HuH-7.5 (cell line): ENCODE data around the gene ZFAND6.

Experiments used
- DNase-seq: peaks from one replicate; pipeline ENCODE4 v3.0.0; 2011; ENCODE audit warnings: low spot score

The ZFAND6 gene

DNA sequence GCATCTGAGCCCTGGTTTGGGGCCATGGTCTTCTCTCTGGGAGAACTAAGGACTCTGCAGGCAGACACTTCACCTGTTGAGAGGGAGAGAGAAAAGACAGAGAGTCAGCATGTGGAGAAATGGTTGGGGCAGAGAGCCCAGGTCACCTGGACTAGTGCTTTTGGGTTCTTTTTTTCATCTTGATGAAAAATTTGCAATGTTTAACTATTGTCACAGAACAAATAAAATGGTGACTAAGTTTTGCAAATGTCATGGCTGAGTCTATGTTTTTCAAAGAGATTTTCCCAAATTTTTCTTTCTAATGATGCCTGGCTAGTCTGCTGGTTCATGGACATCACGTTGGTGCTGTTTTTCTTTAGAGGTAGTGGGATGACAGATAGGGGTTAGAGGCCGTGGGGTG is 111.1 kb downstream of the ZFAND6 start:
- no peak for DNase-seq

- DNase-seq, result peak; percentile 67
Observed at GRCh38 chr15:80171787-80172186, 112.3 kb downstream of the ZFAND6 start.

DNA sequence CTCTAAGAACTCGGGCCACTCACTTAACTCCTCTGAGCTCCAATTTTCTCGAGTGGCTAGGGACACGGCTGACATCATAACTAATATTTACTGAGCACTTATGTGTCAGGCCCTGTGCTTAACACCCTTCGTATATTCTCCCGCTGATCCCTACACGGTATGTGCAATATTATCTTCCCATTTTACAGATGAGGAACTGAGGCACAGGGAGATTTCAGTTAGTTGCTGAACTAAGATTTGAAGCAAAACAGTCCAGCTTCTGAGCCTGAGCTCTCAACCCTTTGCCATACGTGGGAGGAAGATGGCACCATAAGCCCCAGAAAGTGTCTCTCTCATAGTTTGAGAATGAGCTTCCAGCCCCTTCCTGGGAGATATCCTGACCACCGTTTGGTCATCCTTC is 112.9 kb downstream of the ZFAND6 start:
- no peak for DNase-seq

DNA sequence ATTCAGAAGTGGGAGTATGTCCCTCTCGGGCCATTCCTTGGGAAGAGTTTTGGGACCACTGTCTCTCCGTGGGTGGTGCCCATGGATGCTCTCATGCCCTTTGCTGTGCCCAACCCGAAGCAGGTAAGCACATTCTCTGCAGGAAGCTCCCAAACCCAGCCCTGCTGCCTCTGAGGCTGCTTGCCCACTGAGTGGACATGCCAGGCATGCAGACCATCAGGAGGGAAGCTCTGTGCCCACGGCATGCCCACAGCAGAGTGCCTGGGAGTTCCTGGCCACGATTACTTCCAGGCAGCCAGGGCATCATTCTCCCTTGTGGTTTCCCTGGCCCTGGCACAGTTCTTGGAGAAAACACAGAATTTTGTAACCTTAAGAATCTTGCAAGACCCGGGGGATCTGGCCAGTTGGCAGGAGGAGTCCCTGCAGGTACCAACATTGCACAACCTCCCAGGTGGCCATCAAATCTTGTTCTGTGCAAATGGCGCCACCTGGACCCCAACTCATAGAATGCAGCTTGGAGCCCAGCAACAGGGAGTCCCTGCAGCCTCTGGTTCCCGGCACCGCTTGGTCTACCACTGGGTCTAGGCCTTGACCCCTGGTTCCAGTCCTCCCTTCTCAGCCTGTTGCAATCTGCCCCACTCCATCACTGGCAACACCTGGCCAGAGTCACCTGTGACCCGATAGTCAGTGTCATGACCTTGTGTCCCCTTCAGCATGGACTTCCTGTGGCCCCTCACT is 113.7 kb downstream of the ZFAND6 start:
- peak; percentile 74 for DNase-seq

DNA sequence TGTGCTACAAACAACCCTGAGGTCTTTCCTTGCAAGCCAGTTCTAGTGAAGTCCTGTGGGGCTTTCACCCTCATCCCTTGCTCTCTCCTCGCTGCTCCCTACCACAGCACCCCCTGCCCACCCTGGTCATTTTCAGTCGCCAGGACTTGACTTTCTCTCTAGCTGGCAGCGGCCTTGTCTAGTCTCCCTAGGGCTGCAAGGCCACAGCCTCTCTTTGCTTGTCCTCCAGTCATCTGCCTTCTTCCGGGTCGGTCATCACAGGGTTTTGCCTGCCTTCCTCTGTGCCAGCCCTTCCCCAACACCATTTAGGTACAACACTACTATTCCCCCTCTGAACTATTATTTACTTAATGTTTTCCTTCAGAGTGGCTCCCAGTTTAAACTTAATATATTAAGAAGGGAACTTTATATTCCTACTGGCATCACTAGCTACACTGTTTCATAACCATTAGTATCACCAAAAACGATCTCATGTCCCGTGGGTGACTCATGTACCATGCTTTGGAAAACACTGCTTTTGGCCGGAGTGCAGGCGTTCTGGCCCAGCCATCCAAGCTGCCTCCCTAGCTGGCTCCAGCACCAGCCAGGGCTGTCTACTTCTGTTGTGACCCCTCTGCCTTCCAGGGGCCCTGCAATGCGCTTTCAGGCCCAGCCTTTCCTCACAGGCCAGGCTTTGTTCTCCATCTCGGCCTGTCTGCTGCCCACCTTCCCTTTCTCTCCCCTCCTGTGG is 114.7 kb downstream of the ZFAND6 start:
- no peak for DNase-seq

GRCh38 chr15:80175436-80175835 is 116.0 kb downstream of the ZFAND6 start:
- no peak for DNase-seq

- no peak for DNase-seq
Observed at GRCh38 chr15:80176443-80176842, 117.0 kb downstream of the ZFAND6 start.

DNA sequence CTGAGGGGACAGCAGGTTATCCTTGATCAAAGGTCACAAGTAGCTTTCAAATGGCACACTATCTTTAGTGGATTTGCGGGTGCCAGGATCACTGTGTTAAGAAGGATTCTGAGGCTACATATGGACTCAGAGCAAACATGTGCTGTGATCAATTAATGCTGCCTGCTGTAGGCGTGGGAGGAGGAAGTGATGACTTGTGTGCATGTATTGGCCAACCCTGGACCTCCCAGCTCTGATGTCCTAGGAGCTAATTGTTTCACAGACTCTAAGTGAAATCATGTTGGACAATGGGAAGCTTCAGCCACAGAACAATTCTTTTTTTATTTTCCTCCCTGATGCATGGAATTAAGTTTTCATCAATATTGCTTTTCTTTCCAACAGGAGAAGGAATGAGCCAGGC is 117.7 kb downstream of the ZFAND6 start:
- no peak for DNase-seq

- DNase-seq, result no peak
Observed at GRCh38 chr15:80179025-80179759, 119.7 kb downstream of the ZFAND6 start.

DNA sequence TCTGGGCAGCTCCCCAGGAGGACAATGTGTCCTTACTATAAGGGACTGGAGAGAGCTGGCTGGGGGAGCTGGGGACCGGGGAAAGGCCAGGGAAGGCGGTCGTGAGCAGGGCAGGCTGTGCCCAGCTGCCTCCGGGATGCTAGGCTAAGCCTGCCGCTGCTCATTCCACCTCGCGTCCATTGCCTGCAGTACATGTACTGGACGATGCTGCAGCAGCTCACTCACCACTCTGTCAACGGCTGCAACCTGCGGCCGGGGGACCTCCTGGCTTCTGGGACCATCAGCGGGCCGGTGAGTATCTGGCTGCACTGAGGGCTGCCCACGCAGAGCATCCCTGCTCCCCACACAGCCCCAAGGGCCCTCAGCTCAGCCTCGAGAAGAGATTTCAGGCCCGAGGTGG is 120.5 kb downstream of the ZFAND6 start:
- DNase-seq, result no peak

GRCh38 chr15:80180468-80180867 is 121.0 kb downstream of the ZFAND6 start:
- DNase-seq, result no peak

DNA sequence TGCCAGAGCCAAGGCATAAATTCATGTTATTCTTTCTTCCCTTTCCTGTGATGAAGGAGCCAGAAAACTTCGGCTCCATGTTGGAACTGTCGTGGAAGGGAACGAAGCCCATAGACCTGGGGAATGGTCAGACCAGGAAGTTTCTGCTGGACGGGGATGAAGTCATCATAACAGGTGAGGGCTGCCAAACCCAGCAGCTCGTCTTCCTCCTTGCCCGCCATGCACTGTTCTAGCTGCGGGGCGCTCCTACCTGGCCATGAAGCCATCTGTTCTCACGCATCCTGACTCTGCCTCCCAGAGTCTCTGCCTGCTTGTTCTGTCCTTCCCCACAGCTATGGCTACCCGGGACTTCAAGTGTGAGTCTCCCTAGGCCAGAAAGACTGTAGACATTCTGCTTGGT is 121.5 kb downstream of the ZFAND6 start:
- no peak for DNase-seq

GRCh38 chr15:80182611-80183261 is 123.3 kb downstream of the ZFAND6 start:
- DNase-seq, result no peak

- no peak for DNase-seq
Observed at GRCh38 chr15:80183306-80183705, 123.8 kb downstream of the ZFAND6 start.

- DNase-seq, result peak; percentile 43
Observed at GRCh38 chr15:80183886-80184285, 124.4 kb downstream of the ZFAND6 start.

DNA sequence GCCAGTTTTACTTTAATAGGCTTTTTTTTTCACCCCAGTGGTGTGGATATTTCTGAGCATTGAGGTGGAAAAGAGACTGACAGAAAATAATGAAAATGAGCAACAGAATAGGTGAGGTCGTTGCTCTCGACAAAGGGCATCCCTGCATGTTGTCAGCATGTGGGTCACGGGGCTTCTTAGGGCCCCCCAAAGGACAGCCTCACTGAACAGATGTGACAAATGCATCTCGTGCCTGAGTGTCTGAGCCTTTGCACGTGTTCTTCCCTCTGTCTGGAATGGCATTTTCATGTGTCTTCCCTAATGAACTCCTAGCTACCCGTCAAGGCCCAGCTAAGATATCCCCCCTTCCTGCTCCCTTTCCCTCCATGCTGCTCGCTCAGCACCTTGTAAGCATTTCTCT is 125.1 kb downstream of the ZFAND6 start:
- no peak for DNase-seq

DNA sequence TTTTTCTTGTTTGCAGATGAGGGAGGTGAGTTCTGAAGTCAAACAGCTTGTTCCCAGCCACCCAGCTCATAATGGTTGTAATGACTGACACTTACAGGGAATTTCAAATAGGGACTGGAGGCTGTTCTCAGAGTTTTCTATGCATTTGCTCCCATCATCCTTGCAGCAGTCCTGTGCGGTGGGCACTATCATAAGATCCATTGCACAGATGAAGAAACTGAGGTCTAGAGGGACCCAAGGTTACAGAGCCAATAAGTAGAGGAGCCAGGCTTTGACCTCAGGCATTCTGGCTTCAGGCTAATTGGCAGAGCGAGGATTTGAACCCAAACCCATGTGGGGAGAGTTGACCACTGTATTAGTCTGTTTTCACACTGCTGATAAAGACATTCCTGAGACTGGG is 125.7 kb downstream of the ZFAND6 start:
- no peak for DNase-seq

GRCh38 chr15:80186066-80186465 is 126.6 kb downstream of the ZFAND6 start:
- DNase-seq, result no peak

DNA sequence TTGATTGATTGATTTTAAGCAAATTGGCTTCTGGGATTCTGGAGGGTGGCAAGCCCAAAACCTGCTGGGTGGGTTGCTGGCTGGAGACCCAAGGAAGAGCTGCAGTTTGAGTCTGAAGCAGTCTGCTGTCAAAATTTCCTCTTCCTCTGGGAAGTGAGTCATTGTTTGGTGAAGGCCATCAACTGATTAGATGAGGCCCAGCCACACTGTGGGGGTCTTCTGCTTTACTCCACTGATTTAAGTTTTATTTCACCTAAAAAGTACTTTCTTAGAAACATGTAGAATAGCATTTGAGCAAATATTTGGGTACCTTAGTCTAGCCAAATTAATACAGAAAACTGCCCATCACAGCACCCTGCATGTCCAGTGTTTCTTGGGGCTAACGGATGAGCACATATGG is 127.1 kb downstream of the ZFAND6 start:
- DNase-seq, result no peak
